ENCODE measurements around the gene ELMO2.

ELMO2 gene, protein sequence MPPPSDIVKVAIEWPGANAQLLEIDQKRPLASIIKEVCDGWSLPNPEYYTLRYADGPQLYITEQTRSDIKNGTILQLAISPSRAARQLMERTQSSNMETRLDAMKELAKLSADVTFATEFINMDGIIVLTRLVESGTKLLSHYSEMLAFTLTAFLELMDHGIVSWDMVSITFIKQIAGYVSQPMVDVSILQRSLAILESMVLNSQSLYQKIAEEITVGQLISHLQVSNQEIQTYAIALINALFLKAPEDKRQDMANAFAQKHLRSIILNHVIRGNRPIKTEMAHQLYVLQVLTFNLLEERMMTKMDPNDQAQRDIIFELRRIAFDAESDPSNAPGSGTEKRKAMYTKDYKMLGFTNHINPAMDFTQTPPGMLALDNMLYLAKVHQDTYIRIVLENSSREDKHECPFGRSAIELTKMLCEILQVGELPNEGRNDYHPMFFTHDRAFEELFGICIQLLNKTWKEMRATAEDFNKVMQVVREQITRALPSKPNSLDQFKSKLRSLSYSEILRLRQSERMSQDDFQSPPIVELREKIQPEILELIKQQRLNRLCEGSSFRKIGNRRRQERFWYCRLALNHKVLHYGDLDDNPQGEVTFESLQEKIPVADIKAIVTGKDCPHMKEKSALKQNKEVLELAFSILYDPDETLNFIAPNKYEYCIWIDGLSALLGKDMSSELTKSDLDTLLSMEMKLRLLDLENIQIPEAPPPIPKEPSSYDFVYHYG

DNA sequence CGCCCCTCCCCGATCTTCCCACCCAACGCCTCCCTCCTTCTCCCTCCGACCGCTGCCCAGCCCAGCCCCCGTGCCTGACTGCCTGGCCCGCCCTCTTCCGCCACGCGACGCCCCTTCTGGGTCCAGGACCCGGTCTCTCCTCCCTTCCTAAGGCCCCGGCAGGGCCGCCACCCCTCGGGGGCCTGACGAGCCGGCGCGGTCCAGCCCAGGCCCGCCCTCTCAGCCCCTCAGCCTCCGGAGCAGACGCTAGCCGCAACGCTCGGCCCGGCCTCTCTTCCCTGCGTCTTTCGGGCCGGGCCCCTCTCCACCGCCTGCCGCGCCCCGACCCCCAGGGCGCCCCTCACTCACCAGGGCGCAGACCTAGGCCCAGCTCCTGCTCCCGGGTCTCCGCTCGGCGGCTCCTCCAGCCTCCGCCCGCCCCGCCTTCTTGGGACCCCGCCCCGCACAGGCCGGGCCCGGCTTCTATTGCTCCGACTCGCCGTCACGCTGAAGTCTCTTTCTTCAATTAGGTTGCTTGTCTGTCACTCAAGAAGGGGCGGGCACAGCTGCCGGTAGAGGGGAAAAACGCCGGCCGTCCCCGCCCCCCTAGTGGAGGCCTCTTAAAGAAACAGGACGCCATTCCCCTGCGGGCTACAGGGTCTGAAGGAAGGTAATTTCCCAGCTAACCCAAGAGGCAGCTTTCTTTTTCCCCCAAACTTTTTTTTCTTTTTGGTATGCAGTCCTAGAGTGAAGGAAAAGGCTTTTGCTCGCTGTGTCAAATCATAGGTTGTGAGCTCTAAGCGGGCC lies at the start of gene ELMO2:
Gene ELMO2, minus strand, starts transcription at position 416 of the 786 bp plus-strand sequence. CDS start 12,133 bp downstream, outside the sequence.
- DNase-seq (ENCODE audit: low spot score), result peak; percentile 99

DNA sequence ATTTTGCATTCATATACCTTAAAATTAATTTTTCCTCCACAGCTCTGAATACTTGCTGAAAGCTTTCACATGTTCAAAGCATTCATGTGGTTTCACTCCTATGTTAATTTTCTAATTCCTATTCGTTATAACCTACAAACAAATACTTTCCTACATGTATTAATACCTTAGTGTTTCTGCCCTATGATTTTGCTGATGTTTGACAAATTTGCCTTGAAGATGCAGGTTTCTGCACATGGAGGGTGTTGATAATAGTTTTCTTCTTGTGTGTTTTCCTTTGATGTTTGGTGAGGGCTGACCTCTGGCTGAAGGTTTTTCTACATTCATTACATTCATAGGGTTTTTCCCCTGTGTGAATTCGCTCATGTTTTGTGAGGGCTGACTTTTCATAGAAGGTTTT lies 49.3 kb upstream of the ELMO2 start:
- no peak for DNase-seq (ENCODE audit: low spot score)

DNA sequence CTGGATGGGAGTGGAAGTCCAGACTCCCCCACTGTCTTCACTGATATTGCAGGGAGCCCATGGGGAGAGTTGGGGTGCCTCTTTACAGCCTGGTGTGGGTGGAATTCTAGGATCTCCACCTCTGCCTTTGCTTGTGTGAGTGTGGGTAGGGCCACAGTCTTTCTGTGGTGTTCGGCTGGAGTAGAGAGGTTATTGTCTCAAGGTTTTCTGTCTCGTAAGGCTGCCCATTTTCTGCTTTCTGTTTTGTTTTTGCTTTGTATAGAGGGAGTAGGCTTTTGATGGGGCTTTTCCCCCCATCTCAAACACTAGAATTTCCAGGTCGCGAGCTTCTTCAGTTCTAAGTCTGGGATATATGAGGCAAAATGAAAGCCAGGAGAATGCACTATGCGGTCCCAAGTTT lies 40.4 kb upstream of the ELMO2 start:
- no peak for DNase-seq (ENCODE audit: low spot score)

DNA sequence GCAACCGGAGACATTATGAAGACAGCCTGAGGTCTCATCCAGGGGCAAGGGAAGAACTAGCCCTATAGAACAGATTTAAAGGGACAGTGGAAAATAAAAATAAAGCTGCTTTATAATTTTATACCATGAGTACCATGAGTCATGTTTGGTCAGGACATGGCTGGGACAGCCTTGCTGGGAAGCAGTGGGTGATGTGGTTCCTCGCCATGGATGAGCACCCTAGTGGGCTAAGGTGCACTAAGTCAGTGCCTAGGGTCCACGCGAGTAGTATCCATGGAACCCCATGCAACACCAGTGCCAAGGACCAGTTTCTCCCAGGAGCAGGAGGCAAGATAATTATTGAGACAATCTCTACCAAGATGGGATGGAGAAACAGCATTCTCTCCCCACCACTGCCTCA lies 33.4 kb upstream of the ELMO2 start:
- no peak for DNase-seq (ENCODE audit: low spot score)

DNA sequence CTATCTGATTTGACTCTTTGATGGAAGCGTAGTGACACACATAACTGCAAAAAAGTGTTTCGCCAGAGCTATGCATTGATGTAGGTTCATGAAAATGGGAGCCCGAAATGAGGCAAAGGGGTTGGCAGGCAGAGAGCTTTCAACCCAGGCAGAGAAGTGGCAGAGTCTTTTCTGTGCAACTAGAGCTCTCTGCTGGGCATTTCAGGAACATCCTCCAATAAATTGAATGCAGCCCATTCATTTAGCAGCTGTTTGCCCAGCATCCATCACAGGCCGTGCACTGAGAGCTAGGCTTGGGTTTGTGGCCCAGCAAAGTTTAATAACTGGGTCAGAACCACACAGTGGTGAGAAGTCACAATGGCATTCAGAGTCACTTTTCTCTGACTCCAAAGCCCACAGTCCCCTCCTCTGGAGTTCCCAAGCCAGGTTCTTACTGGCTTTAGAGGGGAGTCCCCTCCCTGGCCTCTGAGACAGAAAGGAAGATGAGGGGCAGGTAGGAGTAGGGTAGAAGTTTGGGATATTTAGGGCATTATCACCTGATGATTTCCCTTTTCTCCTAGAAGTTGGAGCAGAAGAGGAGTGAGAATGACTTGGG lies 31.8 kb upstream of the ELMO2 start:
- DNase-seq (ENCODE audit: low spot score), result peak; percentile 91

DNA sequence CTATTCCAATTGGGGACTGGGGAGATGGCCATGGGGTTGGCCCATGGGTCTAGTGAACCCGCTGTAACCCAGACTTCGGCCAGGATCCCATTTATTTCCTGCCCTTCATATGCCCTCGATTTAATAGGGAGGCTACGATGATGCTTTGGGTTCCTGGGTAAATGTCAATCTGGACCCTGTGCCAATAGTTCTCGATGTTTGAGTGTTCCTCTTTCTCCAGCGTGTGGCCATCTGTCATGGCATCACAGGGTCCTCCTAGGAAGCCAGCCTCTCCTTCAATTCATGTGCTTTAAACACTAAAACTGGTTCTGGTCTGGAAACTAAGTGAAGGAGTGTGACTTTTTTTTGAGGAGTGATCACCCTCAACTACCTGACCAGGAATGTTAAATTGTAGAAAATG lies 28.7 kb upstream of the ELMO2 start:
- no peak for DNase-seq (ENCODE audit: low spot score)

DNA sequence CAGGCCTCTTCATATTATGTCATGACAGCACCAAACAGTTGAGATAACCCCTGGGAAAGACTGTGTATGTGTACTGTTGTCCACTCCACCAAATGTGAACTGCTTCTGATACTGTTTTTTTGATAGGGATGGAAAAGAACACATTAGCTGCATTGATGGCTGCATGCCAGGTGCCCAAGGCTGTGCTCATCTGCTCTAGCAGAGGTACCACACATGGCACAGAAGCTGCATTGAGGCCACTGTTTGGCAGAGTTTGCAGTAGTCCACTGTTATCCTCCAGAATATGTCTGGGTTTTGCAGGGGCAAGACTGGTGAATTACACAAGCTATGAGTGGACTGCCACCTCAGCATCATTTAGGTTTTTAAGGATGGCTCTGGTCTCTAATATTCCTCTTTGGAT lies 28.2 kb upstream of the ELMO2 start:
- DNase-seq (ENCODE audit: low spot score), result no peak

DNA sequence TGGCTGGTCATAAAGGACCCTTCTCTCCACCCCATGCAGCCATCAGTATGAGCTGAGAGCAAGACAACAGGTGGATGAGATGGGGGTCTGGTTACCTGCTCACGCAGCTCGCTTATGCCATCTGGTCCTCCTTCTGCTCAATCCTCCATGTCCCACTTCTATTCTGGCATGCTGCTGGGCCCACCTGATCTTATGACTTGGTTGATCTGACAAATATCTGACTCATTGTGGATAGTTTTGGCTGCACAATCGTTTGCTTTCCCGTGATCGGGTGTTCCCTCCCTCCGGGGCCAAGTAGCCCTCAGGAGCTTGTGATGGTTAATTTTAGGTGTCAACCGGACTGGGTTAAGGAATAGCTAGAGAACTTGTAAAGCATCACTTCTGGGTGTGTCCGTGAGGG lies 26.6 kb upstream of the ELMO2 start:
- DNase-seq (ENCODE audit: low spot score), result no peak

DNA sequence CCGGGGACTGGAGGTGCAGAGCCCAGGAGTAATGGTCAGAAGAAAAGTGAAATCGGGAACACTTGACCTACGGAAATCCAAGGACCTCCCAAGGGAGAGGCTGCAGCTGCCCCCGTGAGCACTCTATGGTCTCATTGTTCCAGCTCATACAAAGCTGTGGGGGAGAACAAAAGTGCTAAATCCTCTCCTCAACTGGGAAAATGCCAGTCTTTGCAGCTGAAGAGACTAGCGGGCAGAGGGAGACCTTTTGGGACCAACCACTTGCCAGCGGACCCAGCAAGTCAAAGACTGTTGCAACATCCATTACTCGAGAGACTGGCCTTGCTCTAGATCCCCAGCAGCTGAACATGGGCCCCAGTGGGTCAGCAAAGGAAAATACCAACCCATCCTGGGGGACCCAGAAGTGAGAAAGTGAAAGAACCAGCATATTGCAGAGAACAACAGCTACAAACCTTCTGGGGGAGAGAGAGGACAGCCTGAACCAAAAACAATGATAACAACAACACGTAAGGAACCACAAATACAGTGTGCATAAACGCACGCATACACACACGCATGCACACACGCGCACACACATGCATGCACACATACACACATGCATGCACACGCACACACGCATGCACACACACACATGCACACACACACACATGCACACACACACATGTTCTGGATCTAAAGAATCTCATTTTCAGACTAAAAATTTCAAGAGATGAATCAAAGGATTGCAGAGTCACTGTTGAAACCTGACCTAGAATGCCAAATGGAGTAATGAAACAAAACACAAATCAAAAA lies 24.7 kb upstream of the ELMO2 start:
- peak; percentile 93 for DNase-seq (ENCODE audit: low spot score)

DNA sequence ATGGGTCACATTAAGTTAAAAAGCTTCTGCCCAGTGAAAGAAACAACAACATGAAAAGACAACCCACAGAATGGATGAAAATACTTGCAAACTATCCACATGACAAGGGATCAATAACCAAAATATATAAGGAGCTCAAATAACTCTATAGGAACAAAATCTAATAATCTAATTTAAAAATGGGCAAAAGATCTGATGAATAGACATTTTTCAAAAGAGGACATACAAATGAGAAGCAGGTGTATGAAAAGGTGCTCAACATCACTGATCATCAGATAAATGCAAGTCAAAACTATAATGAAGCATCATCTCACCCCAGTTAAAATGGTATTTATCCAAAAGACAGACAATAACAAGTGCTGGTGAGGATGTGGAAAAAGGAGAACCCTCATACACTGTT lies 21.0 kb upstream of the ELMO2 start:
- no peak for DNase-seq (ENCODE audit: low spot score)

DNA sequence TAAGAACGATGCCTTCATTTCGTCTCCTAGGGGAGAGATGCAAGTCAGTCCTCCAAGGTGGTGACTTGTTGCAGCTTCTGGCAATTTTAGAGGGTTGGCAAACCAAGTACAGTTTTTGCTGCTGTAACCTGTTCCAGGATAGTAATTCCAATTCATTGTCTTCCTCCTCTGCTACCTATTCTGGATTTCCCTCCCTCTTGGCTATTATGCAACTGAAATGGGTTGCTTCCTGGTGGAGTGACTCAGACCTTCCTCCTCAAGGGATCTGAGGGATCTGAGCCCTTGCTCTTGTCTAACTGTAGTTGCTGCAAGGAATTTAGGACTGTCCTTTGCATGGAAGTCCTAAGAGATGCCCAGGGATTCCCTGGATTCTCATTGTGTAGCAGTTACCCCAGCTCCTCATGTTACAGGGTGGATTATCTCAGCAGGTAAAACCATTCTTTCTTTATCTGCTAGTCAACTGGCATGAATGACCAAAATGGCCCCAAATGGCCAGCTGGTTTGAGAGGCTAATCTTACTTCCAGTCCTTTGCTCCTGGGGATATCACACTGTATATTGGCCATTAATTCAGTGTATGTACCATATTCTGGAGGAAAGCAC lies 17.6 kb upstream of the ELMO2 start:
- no peak for DNase-seq (ENCODE audit: low spot score)

DNA sequence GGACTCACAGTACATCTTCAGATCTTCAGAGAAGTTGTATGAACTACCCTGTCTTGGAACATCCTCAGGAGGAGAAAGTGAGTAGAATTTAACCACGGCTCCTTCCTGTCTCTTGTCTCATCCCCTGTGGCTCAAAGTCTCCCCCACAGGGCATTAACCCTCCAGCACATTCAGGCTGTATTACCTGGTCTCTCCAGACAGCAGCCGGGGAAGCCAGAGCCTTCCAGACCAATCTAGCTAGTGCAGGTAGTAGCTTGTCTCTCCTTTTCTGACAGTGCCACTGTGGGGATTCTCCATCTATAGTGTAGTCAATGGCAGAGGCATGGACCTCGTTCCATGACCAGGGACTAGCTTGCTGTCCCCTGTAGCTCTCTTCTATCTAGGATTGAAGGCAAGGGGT lies 16.9 kb upstream of the ELMO2 start:
- no peak for DNase-seq (ENCODE audit: low spot score)

DNA sequence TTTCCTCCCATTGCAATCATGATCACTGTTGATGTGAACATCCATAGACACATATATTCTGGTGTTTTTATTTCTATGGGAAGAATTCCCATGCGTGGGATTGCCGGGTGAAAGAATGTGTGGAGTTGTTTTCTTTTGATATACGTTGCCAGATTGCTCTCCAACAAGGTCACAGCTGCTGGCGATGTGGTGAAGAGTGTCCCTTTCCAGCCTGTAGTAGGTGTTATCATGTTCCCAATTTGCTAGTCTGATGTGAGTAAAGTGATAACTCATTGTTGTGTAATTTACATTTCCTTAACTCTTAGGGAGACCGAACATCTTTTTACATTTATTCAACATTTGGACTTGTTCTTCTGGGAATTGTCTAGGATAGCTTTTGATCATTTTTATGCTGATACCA lies 14.5 kb upstream of the ELMO2 start:
- no peak for DNase-seq (ENCODE audit: low spot score)

DNA sequence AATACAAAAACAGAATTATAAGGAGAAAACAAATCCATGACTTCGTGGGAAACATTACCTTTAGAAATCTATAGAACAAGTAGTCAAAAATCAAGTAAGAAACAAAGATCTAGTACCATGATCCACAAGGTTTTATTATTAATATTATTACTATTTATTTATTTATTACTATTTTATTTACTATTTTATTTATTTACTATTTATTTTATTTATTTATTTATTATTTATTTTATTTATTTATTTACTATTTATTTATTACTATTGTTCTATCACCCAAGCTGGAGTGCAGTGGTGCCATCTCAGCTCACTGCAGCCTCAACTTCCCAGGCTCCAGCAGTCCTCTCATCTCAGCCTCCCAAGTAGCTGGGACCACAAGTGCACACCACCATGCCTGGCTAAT lies 13.5 kb upstream of the ELMO2 start:
- no peak for DNase-seq (ENCODE audit: low spot score)

DNA sequence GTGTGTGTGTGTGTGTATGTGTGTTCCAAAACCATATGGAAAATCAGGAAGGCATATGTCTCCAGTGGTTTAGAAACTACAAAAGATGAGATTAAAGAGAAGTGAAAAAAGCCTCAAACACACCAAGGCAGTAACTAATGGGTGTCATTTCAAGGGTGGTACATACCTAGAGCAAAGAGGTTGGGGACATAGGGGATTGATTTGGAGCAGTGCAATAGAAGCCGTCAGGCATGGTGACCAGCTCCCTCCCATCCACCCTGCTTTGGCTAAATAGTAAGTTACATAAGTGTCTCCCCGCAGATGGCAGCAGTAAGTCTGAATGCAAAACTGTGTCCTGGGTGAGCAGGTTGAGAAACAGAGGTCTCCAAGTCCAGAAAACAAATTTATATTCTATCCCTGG lies 10.4 kb upstream of the ELMO2 start:
- DNase-seq (ENCODE audit: low spot score), result no peak

DNA sequence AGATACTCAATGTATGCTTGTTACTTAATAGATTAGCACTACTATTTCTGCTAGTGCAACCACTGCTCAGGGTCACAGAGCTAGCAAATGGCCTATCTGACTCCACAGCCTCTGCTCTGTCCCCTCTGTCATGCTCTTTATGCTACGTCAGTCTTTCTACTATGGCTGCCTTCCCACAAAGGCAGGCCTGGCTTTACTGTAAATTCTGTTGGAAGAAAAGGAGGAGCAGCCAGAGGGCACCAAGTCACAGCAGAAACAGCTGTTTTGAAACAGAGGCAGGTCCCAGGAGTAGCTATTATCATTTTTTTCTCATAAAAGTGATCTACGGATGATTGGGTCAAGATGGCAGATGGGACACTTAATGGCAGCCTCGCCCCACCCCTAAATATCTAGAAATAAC lies 10.0 kb upstream of the ELMO2 start:
- no peak for DNase-seq (ENCODE audit: low spot score)

DNA sequence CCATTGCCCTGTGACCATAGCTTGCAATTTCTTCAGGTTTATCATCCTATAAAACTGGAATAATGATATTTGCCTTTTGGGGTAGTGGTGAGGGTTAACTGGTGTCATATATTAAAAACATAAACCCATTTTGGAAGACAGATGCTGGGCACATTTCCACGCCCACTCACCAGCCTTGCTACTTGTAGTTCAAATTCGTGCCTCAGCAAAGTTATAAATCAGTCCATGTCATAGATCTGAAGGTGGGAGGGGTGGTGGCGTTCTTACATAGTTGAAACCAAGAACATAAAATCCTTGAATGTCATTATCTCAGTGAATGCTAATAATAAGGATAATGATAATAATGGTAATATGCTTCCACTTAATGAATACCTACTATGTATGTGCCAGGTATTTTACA lies 9.4 kb upstream of the ELMO2 start:
- no peak for DNase-seq (ENCODE audit: low spot score)

DNA sequence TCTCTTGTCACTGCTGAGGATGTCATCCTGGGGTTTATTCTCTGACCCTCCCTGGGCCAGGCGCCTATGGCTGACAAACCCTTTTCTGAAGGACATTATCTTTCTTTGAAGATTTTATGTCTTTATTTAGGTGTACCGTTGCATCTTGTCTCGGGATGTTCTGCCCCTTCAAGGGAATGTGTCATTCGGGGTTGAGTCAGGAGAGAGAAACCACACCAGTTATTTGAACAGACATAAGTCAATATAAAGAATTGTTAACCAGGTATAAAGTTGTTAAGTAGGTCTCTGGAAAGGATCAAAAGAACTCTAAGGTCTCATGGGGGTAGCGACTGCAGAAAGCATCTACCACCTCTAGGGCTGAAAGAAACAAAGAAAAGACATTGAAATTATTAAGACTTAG lies 8.2 kb upstream of the ELMO2 start:
- DNase-seq (ENCODE audit: low spot score), result no peak

DNA sequence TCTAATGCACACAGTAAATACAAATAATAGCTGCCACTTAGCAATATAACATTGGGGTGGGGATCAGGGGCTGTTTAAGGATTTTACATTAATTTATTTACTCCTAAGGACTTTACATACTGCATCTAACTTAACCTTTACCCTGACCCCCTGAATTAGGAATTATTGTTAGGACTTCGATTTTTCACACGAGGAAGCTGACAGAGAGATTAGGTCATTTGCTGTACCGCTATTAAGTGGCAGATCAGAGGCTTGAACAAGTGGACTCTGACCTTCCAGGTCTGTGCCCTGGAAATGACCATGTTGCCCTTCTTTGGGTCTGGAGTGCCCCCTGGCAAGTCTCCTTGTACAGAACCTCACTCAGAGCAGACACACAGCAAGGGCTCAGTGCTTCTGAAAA lies 5.2 kb upstream of the ELMO2 start:
- no peak for DNase-seq (ENCODE audit: low spot score)

DNA sequence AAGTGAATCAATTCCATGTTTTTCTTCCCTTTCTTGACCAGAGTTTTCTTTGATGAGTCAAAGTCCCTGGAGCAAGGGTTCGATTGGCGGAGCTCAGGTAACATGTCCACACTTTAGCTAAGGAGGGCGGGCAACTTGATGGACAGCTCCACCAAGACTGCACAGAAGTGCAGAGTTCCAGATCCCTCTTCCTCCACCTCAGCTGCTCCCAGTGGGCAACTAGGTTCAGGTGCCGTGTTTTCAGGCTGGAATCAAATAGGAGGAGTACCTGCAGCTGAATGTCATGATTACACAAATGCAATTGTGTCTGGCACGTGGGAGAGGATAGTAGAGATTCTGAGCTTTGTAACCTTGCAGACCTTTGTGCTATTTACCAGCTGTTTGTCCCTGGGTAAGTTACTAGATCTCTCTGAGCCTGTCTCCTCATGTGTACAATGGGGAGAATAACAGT lies 1.9 kb upstream of the ELMO2 start:
- DNase-seq (ENCODE audit: low spot score), result no peak

DNA sequence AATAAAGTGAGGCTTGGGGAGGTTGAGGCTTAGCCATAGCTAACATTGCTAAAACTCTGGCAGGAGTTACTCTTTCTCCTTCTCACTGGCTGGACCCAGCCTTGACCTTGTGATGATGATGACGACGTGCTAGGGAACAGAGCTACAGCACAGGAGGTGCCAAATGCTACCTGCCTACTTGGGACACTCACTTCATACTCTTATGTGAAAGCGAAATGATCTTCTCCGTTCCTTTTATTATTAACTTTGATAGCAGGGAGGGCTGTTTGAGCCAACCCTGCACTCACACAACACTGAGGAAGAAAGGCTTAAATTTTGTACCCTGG lies 1.2 kb upstream of the ELMO2 start:
- no peak for DNase-seq (ENCODE audit: low spot score)
